H9 (cell line): ENCODE data around the gene CFAP46. TPM values are rescaled to one million over a fixed set of nuclear protein-coding genes. Genes with fewer than 3 reads are reported as not detected.

Source experiments
- DNase-seq: peaks from one replicate; pipeline ENCODE4 v3.0.0-alpha.2; 2017
- H2AFZ ChIP-seq: one replicate; pipeline ENCODE4 v1.6.1; 2013; ENCODE audit warnings: mild to moderate bottlenecking, low read length, control low read depth, moderate library complexity
- H2AK5ac ChIP-seq: 2 replicates; pipeline ENCODE4 v1.6.1; 2013; ENCODE audit warnings: low read length, control low read depth, mixed read lengths; ENCODE audit not compliant: insufficient read length
- H2BK120ac ChIP-seq: one replicate; pipeline ENCODE4 v1.6.1; 2013; ENCODE audit warnings: low read depth, mild to moderate bottlenecking, low read length, control low read depth, inconsistent platforms; ENCODE audit not compliant: poor library complexity, severe bottlenecking
- H2BK12ac ChIP-seq: 2 replicates; pipeline ENCODE4 v1.6.1; 2013; ENCODE audit warnings: low read length, control low read depth, mixed read lengths, low read depth; ENCODE audit not compliant: insufficient read length
- H2BK15ac ChIP-seq: 2 replicates; pipeline ENCODE4 v1.6.1; 2013; ENCODE audit warnings: low read depth, low read length, control low read depth
- H2BK20ac ChIP-seq: one replicate; pipeline ENCODE4 v1.6.1; 2013; ENCODE audit warnings: low read depth, mild to moderate bottlenecking, low read length, control low read depth, inconsistent platforms; ENCODE audit not compliant: poor library complexity, severe bottlenecking
- H2BK5ac ChIP-seq: 2 replicates; pipeline ENCODE4 v1.6.1; 2013; ENCODE audit warnings: low read length, control low read depth, mixed read lengths; ENCODE audit not compliant: insufficient read length
- H3K14ac ChIP-seq: 2 replicates; pipeline ENCODE4 v1.6.1; 2013; ENCODE audit warnings: low read length, control low read depth; ENCODE audit not compliant: insufficient read depth
- H3K18ac ChIP-seq: 2 replicates; pipeline ENCODE4 v1.6.1; 2013; ENCODE audit warnings: low read depth, mild to moderate bottlenecking, mixed read lengths, low read length, control low read depth; ENCODE audit not compliant: insufficient read length
- H3K23ac ChIP-seq: 2 replicates; pipeline ENCODE4 v1.6.1; 2013; ENCODE audit warnings: low read length, control low read depth, mixed read lengths, low read depth; ENCODE audit not compliant: insufficient read length
- H3K23me2 ChIP-seq: 2 replicates; pipeline ENCODE4 v1.6.1; 2013; ENCODE audit warnings: low read depth, mild to moderate bottlenecking, mixed read lengths, low read length, control low read depth; ENCODE audit not compliant: insufficient read length, poor library complexity, severe bottlenecking
- H3K27ac ChIP-seq: 2 replicates; pipeline ENCODE4 v1.5.1; 2013; ENCODE audit warnings: low read length, control low read depth, mixed read lengths, low read depth; ENCODE audit not compliant: insufficient read length
- H3K27me3 ChIP-seq: 2 replicates; pipeline ENCODE4 v1.6.1; 2013; ENCODE audit warnings: low read length, control low read depth, inconsistent platforms; ENCODE audit not compliant: insufficient read depth
- H3K4ac ChIP-seq: 2 replicates; pipeline ENCODE4 v1.6.1; 2013; ENCODE audit warnings: low read depth, mild to moderate bottlenecking, control low read depth, inconsistent platforms, low read length, moderate library complexity
- H3K4me1 ChIP-seq: 2 replicates; pipeline ENCODE4 v1.6.1; 2013; ENCODE audit warnings: low read length, control low read depth, inconsistent platforms; ENCODE audit not compliant: insufficient read depth
- H3K4me2 ChIP-seq: 2 replicates; pipeline ENCODE4 v1.6.1; 2013; ENCODE audit warnings: low read length, control low read depth, mixed read lengths; ENCODE audit not compliant: insufficient read length, insufficient read depth
- H3K56ac ChIP-seq: 2 replicates; pipeline ENCODE4 v1.6.1; 2013; ENCODE audit warnings: low read depth, mild to moderate bottlenecking, mixed read lengths, low read length, control low read depth; ENCODE audit not compliant: insufficient read length
- H3K79me1 ChIP-seq: 2 replicates; pipeline ENCODE4 v1.6.1; 2013; ENCODE audit warnings: low read depth, mild to moderate bottlenecking, moderate library complexity, low read length, control low read depth, inconsistent platforms; ENCODE audit not compliant: insufficient read depth, poor library complexity, severe bottlenecking
- H3K79me2 ChIP-seq: 2 replicates; pipeline ENCODE4 v1.6.1; 2013; ENCODE audit warnings: low read length, control low read depth, inconsistent platforms; ENCODE audit not compliant: insufficient read depth
- H3K9ac ChIP-seq: 2 replicates; pipeline ENCODE4 v1.6.1; 2013; ENCODE audit warnings: low read length, control low read depth, mixed read lengths; ENCODE audit not compliant: insufficient read length; ENCODE audit errors: extremely low read depth
- H3K9me3 ChIP-seq: one replicate; pipeline ENCODE4 v1.6.1; 2013; ENCODE audit warnings: low read depth, low read length, inconsistent platforms; ENCODE audit not compliant: control insufficient read depth
- H3T11ph ChIP-seq: one replicate; pipeline ENCODE4 v1.6.1; 2013; ENCODE audit warnings: mild to moderate bottlenecking, low read length, control low read depth, inconsistent platforms
- H4K20me1 ChIP-seq: one replicate; pipeline ENCODE4 v1.6.1; 2013; ENCODE audit not compliant: control insufficient read depth, insufficient read length, insufficient read depth
- H4K5ac ChIP-seq: 2 replicates; pipeline ENCODE4 v1.6.1; 2013; ENCODE audit warnings: low read depth, mild to moderate bottlenecking, mixed read lengths, low read length, control low read depth; ENCODE audit not compliant: insufficient read length
- H4K8ac ChIP-seq: replicated peaks from 2 replicates; pipeline ENCODE4 v1.6.1; 2013; ENCODE audit warnings: low read length, control low read depth, mixed read lengths, low read depth; ENCODE audit not compliant: insufficient read length
- H4K91ac ChIP-seq: 2 replicates; pipeline ENCODE4 v1.6.1; 2013; ENCODE audit warnings: low read depth, mild to moderate bottlenecking, moderate library complexity, mixed read lengths, low read length, control low read depth; ENCODE audit not compliant: insufficient read length
- H3K27ac Mint-ChIP-seq, 3 experiments: 2 replicates in 2 of 3; 3 replicates in 1 of 3; pipeline ENCODE4 v1.8.0; 2020 to 2021; ENCODE audit warnings: mixed read lengths in 3 of 3, mild to moderate bottlenecking in 1 of 3, moderate library complexity in 1 of 3
- H3K27me3 Mint-ChIP-seq: 2 replicates; pipeline ENCODE4 v1.8.0; 2021; ENCODE audit warnings: low read depth, mild to moderate bottlenecking, moderate library complexity, mixed read lengths
- H3K36me3 Mint-ChIP-seq, 3 experiments: 2 replicates in 2 of 3; 3 replicates in 1 of 3; pipeline ENCODE4 v1.8.0; 2020 to 2021; ENCODE audit warnings: low read depth in 3 of 3, mixed read lengths in 3 of 3; ENCODE audit not compliant: insufficient read depth in 1 of 3
- H3K4me1 Mint-ChIP-seq, 2 experiments: 2 replicates each; pipeline ENCODE4 v1.8.0; 2020; ENCODE audit warnings: mixed read lengths in 2 of 2
- H3K4me3 Mint-ChIP-seq, 2 experiments: 2 replicates in 1 of 2; 3 replicates in 1 of 2; pipeline ENCODE4 v1.8.0; 2020 to 2021; ENCODE audit warnings: mild to moderate bottlenecking in 2 of 2, mixed read lengths in 2 of 2, moderate library complexity in 1 of 2
- H3K9me3 Mint-ChIP-seq, 2 experiments: 2 replicates in 1 of 2; 3 replicates in 1 of 2; pipeline ENCODE4 v1.8.0; 2020; ENCODE audit warnings: mild to moderate bottlenecking in 2 of 2, mixed read lengths in 2 of 2, moderate library complexity in 1 of 2
- CTCF ChIP-seq: fragments of 200-600 bp; sonication (generic); conservative IDR thresholded peaks from 3 replicates; pipeline ENCODE4 v1.8.0; 2021; ENCODE audit warnings: antibody characterized with exemption, mild to moderate bottlenecking
- WGBS: extraction: QIAGEN DNeasy Blood & Tissue Kit; methylation state at CpG from one replicate; pipeline ENCODE4 v1.1.7; 2013; ENCODE audit warnings: missing lambda C conversion rate, low lambda C conversion rate, mixed read lengths; ENCODE audit not compliant: insufficient read length; ENCODE audit errors: extremely low coverage; 5-methylcytosine and 5-hydroxymethylcytosine counted together
- total RNA-seq: library from RNA; stranded (reverse); gene quantifications from 2 replicates; pipeline ENCODE4 v1.2.1, GENCODE V29; 2021

Gene CFAP46
- total RNA-seq, 1 experiment from 2014 or later: 3.1 TPM

GRCh38 chr10:132886211-132887099 is 55.9 kb downstream of the CFAP46 start:
- H2BK12ac ChIP-seq: no peak overlapping the region
- H4K91ac ChIP-seq: no peak overlapping the region
- peaks cover 22% of the 10 kb centered on the region for H3K27me3 Mint-ChIP-seq
- H3K4me2 ChIP-seq: no peak overlapping the region
- no peak overlapping the region for H3K56ac ChIP-seq
- no peaks in the 10 kb centered on the region for H3K36me3 Mint-ChIP-seq
- no peak overlapping the region for H2BK15ac ChIP-seq
- no peak overlapping the region for H3K4ac ChIP-seq
- no peak for DNase-seq
- H3K4me1 Mint-ChIP-seq: peaks cover 19 to 21% of the 10 kb centered on the region in 2 experiments
- WGBS: no CpG with 5 or more reads among the region's 35 CpGs
- H2AK5ac ChIP-seq: no peak overlapping the region
- no peak overlapping the region for H3K18ac ChIP-seq
- H3K23me2 ChIP-seq: peaks cover 3% of the 10 kb centered on the region
- no peak overlapping the region for H4K5ac ChIP-seq
- H3K4me1 ChIP-seq: peaks cover 4% of the 10 kb centered on the region; the same call in 1 of the 2 replicates
- TF ChIP-seq CTCF: peak; percentile 17; the same call in 1 of the 3 replicates
- H3K9ac ChIP-seq: no peak overlapping the region
- no peaks in the 10 kb centered on the region for H3K79me2 ChIP-seq
- no peak overlapping the region for H3K4me3 Mint-ChIP-seq
- no peak overlapping the region for H2AFZ ChIP-seq
- no peaks in the 10 kb centered on the region for H3K27me3 ChIP-seq
- H3K14ac ChIP-seq: no peak overlapping the region
- no peak overlapping the region for H2BK5ac ChIP-seq
- no peak overlapping the region for H2BK20ac ChIP-seq
- H3T11ph ChIP-seq: no peak overlapping the region
- no peak overlapping the region for H3K27ac ChIP-seq
- no peaks in the 10 kb centered on the region for H4K20me1 ChIP-seq
- H2BK120ac ChIP-seq: no peak overlapping the region
- H3K9me3 ChIP-seq: no peaks in the 10 kb centered on the region
- no peak overlapping the region for H3K23ac ChIP-seq
- H3K27ac Mint-ChIP-seq: peak overlapping the region in 1 of 3 experiments; percentile 87; a peak in 3 of 7 replicates
- H4K8ac ChIP-seq: no peak overlapping the region
- no peaks in the 10 kb centered on the region for H3K79me1 ChIP-seq
- H3K9me3 Mint-ChIP-seq: no peaks in the 10 kb centered on the region; a peak in 1 of 5 replicates
